ENCODE data around the gene PLCB1.

DNA sequence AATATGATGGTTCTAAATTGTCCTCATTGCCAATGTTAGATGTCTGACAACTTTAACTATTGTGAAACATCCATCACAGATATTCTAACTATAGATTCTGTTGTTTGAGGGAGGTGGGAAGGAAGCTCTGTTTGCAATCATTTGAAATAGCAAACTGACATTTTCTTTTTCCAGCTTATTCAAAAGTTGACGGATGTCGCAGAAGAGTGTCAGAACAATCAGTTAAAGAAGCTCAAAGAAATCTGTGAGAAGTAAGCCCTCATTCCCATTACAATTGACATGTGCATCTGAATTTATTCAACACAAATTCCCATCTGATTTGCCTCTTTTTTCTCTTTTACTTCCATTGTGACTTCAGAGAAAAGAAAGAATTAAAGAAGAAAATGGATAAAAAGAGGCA is 656.2 kb downstream of the PLCB1 start:
- TF ChIP-seq, protein P1, sequence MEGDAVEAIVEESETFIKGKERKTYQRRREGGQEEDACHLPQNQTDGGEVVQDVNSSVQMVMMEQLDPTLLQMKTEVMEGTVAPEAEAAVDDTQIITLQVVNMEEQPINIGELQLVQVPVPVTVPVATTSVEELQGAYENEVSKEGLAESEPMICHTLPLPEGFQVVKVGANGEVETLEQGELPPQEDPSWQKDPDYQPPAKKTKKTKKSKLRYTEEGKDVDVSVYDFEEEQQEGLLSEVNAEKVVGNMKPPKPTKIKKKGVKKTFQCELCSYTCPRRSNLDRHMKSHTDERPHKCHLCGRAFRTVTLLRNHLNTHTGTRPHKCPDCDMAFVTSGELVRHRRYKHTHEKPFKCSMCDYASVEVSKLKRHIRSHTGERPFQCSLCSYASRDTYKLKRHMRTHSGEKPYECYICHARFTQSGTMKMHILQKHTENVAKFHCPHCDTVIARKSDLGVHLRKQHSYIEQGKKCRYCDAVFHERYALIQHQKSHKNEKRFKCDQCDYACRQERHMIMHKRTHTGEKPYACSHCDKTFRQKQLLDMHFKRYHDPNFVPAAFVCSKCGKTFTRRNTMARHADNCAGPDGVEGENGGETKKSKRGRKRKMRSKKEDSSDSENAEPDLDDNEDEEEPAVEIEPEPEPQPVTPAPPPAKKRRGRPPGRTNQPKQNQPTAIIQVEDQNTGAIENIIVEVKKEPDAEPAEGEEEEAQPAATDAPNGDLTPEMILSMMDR (IDR thresholded peaks at IDR 0.05; ENCODE audit: low read depth, low read length) = no peak
- TF ChIP-seq POLR2A (IDR thresholded peaks at IDR 0.05; ENCODE audit: extremely low read depth, insufficient read length) = no peak
- TF ChIP-seq, protein P2, sequence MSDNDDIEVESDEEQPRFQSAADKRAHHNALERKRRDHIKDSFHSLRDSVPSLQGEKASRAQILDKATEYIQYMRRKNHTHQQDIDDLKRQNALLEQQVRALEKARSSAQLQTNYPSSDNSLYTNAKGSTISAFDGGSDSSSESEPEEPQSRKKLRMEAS (IDR thresholded peaks at IDR 0.05; ENCODE audit: low read depth, low read length) = no peak
